ENCODE data around the gene SLC22A1.
"Not testable (repeated sequence)": the region's sequence is repeated elsewhere in the genome, so short reads cannot be mapped to it uniquely, and the experiment has no call there.

SLC22A1 gene

GRCh38 chr6:160095146-160095845, 26.3 kb upstream of the SLC22A1 start:
- DNase-seq = no peak

GRCh38 chr6:160101277-160102205, 20.1 kb upstream of the SLC22A1 start:
- peak; percentile 66 for DNase-seq

- no peak for DNase-seq
These were observed 19.2 kb upstream of the SLC22A1 start for GRCh38 chr6:160102399-160102798.

DNA sequence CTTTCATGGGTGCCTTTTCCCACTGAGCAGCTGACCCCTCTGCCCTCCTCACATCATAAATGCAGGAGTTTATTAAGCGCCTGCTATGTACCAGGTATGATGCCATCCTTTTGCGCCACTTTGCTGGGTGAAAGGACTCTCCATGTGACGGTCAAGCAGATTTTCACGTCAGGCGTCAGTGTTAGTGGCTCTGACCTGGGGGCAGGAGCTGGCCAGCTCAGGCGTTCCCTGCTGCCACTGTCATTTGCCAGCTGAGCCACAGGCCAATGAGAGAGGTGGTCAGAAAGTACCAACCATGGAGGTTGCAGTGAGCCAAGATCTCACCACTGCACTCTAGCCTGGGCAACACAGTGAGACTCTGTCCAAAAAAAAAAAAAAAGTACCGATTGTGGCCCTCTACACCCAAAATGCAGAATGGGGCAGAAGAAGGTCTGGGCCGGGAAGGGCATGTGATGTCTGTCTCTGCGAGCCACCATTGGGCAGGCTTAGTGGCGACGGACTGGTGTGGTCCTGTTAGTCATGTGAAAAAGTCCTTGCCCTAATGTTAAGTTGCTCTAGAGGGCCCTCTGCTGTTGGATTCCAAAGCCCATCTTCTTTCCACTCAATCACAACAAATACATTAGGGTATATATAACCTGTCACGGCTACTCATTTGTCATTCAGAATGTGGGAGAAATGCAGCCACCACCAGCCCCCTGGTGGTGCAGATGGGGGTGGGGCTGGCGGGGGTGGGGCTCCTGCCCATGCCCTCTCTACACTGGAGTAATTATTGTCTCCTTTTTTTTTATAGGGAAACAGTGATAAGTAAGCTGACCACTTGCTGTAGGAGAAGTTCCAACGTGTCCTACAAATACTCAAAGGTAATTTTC, 18.4 kb upstream of the SLC22A1 start:
- DNase-seq = peak; percentile 25

DNA sequence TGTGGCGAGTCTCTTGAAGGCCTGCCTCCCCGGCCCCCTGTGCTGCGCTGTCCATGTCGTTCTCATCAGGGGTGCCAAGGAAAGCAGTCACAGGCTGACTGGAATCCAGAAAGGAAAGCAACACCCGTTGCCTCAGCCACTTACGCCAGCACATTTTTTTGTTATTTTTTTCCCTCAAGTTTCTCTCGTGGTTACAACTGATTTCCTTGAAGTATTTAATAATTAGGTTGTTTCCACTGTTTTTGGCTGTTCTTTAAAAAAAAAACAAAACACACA, 17.9 kb upstream of the SLC22A1 start:
- no peak for DNase-seq

DNA sequence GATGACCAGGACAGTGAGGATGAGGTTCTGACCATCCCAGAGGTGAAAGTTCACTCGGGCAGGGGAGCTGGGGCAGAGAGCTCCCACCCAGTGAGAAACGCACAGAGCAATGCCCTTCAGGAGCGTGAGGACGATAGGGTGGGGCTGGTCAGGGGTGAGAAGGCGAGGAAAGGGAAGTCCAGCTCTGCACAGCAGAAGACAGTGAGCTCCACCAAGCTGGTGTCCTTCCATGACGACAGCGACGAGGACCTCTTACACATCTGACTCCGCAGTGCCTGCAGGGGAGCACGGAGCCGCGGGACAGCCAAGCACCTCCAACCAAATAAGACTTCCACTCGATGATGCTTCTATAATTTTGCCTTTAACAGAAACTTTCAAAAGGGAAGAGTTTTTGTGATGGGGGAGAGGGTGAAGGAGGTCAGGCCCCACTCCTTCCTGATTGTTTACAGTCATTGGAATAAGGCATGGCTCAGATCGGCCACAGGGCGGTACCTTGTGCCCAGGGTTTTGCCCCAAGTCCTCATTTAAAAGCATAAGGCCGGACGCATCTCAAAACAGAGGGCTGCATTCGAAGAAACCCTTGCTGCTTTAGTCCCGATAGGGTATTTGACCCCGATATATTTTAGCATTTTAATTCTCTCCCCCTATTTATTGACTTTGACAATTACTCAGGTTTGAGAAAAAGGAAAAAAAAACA, 16.6 kb upstream of the SLC22A1 start:
- DNase-seq = no peak

GRCh38 chr6:160106010-160106409, 15.6 kb upstream of the SLC22A1 start:
- DNase-seq = no peak

DNA sequence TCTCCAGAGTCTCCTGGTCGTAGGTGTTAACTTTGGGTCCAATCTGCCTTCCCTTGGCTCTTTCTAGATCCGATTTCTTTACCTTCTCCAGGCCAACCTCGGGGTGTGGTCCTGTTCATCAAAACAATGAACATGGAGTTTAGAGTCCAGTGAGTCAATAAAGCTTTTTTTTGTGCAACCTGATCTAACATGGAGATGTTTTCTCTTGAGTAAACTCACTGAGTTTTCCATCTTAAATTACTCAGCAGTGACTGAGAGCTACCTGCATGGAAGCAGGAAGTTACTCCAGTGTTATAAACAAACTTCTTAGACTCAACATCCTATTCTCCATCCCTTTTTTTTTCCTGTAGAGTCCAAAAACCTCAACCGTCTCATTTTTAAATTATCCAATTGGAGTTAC, 14.9 kb upstream of the SLC22A1 start:
- no peak for DNase-seq

DNA sequence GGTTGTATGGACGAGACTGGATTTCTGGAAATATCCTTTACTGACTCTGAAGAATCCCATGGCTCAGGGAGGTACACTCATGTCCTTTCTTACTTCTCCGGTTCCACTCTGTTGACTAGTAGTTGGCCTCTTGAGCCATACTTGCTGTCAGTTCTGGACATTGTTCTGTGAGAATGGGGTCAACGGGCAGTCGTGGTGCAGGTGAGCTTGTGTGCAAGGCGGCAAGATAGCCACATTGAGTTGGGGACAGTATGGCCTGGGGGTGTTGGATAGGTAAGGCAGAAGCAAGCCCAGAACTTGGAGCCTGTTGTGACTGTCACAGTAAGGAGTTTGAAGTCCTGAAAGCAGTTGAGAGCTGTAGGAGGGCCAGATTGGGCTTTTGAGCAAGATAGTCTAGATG, 13.5 kb upstream of the SLC22A1 start:
- no peak for DNase-seq

DNA sequence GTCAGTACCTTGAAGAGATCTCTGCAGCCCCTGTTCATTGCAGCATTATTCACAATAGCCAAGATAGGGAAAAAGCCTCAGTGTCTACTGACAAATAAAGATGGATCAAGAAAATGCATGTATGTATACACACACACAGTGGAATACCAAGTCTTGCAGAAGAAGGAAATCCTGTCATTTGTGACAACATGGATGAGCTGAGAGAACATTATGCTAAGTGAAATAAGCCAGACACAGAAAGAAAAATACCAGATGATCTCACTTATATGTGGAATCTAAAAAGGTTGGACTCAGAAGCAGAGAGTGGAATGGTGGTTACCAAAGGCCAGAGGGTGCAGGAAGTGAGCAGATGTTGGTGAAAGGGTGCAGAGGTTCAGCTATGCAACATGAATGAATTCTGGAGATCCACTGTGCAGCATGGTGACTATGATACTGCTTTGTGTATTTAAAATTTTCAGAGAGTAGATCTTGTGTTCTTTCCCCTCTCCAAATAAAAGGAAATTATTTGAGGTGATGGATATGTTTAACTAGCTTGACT, 11.0 kb upstream of the SLC22A1 start:
- no peak for DNase-seq

- no peak for DNase-seq
These were observed 9.8 kb upstream of the SLC22A1 start for GRCh38 chr6:160111806-160112205.

DNA sequence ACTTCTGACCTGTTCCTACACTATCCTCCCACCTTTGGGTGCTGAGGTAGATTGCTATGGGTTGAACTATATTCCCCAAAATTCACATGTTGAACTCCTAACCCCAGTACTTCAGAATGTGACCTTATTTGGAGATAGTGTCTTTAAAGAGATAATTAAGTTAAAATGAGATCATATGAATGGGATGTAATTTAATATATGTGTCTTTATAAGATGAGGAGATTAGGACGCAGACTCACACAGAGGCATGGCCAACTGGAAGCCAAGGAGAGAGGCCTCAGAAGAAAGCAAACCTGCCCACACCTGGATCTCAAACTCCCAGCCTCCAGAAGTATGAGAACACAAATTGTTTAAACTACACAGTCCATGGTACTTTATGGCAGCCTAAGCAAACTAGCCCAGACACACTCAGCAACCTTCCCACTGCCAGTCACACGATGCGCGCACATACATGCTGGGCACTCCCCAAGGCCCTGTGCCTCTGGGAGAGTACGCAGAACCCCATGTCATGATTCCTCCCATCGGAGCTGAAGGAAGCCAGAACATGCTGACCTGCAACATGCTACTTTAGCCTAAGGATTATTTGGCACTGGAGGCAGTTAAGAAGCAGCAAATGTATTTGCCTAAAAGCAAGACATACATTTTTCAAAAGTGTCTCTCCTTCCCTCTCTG, 8.9 kb upstream of the SLC22A1 start:
- no peak for DNase-seq

DNA sequence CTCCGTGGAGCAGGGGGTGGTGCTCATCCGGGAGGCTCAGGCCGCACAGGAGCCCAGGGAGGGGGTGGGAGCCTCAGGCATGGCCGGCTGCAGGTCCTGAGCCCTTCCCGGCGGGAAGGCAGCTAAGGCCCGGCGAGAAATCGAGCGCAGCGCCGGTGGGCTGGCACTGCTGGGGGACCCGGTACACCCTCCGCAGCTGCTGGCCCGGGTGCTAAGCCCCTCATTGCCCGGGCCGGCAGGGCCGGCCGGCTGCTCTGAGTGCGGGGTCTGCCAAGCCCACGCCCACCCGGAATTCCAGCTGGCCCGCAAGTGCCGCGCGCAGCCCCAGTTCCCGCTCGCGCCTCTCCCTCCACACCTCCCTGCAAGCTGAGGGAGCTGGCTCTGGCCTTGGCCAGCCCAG, 7.1 kb upstream of the SLC22A1 start:
- not testable (repeated sequence) for DNase-seq

DNA sequence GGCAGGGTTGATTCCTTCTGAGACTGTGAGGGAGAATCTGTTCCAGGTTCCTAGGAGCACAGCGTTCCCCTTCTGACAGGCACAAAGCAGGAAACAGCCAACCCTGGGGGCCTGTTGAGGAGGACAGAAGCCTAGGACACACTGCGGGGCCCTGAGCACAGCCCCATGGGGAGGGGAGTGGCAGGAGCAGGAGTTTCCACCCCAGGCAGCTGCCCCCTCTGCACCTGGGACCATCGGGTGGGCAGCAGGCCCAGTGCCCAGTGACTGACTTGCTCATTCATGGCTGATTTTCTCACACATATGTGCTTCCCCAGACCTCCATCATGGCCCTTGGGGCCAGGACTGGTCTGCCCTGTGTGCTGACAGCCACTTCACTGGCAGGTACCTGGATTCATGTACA, 6.2 kb upstream of the SLC22A1 start:
- no peak for DNase-seq

DNA sequence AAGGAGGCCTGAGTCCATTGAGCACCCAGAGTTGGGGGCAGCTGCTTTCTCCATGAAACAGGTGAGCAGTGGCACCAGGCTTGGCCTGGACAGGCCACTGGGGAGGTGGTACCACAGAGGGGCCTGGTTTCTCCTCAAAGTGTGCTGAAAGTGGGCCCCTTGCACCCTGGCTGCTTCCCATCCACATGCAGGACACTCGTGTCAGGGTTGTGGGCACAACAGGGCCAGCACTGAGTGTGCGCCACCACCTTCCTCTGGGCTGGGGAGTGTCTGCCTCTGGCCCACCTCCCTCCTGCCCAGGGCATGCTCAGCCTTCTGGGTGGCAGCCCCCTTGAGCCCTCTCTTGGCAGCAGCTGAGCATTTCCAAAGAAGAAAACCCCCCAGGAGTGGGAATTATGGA, 5.2 kb upstream of the SLC22A1 start:
- DNase-seq = no peak

- no peak for DNase-seq
These were observed 4.5 kb upstream of the SLC22A1 start for GRCh38 chr6:160117137-160117536.

DNA sequence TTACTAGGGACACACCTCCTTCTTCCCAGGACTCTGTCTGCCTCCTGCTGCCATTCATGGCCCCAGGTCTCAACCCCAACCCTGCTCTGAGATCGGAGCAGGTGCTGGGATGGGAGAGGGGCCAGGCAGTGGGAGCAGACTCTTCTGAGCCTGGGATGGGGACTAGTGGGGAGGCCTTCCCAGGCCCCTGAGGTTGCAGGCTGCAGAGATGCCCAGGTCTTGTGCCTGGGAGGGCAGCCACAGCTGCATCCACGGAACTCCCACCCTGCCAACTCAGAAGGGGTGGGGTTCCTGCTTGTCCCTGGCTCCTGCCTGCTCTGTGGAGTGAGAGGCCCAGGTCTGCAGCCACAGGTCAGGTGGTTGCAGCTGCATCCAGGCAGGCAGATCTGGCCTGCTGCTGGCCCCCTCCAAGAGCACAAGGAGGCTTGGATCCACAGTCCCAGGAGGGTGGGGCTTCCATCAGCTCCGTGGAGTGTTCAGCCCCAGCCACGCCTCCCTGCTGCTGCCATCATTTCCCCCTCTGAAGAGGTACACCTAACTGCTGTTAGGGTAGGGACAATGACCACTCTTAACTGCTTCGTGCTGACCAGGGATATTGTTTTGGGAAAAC, 2.9 kb upstream of the SLC22A1 start:
- no peak for DNase-seq

DNA sequence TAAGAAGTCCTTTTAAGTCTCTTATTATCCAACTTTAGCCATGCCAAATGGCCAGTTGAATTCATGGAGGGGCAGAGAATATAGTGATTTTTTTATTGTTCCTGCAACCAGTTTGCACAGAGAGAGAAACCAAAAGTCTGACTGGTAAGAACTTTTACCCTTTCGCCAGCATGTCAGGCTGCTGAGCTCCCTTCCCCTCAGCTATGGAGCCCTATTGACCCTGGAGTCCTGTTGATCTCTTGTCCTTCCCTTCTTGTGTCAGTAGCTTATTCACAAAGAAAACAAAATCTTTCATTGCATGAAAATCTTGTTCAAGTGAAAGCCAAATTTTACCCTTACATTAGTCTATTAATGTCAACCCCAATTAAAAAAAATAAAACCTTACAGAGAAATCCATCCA, 1.5 kb upstream of the SLC22A1 start:
- no peak for DNase-seq

DNA sequence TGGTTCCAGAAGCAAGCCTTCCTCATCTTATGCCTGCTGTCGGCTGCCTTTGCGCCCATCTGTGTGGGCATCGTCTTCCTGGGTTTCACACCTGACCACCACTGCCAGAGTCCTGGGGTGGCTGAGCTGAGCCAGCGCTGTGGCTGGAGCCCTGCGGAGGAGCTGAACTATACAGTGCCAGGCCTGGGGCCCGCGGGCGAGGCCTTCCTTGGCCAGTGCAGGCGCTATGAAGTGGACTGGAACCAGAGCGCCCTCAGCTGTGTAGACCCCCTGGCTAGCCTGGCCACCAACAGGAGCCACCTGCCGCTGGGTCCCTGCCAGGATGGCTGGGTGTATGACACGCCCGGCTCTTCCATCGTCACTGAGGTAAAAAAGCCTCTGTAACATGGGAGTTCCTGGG, 366 bp downstream of the SLC22A1 start:
- DNase-seq = no peak

GRCh38 chr6:160122744-160123143, 1.1 kb downstream of the SLC22A1 start:
- no peak for DNase-seq

DNA sequence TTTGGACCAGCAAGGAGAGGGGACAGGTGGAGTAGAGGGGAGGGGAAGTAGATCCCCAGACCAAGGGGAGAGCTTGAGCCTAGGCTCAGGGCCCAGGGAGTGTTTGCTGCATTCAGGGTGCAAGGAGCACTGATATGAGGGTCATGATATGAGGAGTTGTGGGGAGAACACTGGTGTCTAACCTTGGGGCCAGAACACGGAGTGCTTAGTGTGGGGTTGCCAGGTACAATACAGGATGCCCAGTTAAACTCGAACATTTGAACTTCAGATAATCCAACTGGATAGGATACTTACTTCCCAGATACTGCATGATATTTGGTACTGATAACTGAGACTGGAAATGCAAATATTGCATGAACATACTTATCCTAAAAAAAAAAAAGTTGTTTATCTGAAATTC, 2.4 kb downstream of the SLC22A1 start:
- no peak for DNase-seq

DNA sequence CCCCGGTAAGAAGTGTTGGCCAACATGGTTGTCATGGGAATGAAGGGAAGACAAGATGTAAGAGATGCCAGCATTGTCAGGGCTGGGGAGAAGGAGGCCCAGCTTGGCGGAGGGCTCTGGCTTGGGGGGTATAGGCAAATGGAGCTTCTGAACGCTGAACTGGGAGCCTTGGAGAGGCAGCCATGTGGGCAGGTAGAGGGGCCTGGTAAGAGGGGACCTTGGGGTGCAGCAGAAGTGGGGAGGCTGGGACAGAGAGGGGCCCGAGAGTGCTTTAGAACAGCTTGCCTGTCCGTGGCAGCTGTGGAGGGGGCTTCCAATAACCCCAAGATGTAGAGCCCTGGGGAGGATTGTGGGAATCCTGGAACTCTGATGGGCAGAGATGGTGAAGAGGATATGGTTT, 3.0 kb downstream of the SLC22A1 start:
- no peak for DNase-seq

Data from MV-4-11 (cell line).